Stimulated activated CD8-positive, alpha-beta memory T cell treated with anti-CD3 and anti-CD28 coated beads, Interleukin-7, amount 100 ng/mL, for 4 hours (primary cell): ENCODE data around the gene RFXAP.

Experiments
- DNase-seq, 2 donors: peaks; one replicate each; pipeline ENCODE4 v3.0.0-alpha.2; 2020; ENCODE audit warnings: low read depth in 2 of 2

RFXAP gene

DNA sequence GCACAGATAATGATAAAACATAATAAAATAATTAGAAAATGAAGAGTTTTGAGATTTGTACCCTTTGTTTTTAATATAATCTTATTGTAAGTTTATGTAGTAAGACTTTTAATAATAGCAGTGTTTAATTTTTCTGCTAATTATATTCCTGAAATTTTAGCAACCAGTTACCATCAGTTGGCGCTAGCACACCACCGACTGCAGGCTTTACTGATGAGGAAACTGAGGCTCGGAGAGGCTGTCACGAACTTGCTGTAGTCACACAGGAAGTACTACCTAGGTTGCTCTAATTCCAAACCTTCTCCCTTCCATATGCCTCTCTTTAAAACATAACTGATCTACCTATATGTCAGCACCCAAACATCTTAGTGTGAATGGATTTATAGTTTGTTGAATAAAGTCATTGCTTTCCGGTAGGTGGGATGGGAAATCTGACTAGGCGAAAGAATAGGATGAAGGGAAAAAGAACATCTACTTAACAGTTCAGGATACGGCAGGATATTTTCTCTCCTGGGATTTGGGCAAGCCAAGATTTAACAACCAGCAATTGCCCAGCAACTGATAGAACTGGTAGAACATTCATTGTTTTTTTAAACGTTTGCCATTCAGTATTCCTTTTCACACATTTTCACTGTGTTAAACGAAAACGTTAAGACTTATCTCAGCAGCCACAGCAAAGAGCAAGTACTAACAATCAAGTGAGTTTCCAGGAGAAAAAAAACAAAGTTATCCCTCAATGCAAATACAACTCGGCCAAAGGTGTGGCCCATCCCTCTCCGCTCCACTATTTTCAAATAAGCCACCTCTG is 822 bp upstream of the RFXAP start:
- DNase-seq: no peak

DNA sequence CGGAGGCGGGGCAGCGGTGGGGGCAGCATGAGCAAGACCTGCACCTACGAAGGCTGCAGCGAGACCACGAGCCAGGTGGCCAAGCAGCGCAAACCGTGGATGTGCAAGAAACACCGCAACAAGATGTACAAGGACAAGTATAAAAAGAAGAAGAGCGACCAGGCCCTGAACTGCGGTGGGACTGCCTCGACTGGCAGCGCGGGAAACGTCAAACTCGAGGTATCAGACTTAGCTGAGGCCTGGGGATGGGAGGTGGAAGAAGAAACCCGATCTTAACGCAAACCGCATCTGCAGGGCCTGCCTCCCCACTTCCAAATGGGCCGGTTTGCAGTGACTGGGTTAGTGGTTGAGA is 693 bp downstream of the RFXAP start:
- DNase-seq: no peak

DNA sequence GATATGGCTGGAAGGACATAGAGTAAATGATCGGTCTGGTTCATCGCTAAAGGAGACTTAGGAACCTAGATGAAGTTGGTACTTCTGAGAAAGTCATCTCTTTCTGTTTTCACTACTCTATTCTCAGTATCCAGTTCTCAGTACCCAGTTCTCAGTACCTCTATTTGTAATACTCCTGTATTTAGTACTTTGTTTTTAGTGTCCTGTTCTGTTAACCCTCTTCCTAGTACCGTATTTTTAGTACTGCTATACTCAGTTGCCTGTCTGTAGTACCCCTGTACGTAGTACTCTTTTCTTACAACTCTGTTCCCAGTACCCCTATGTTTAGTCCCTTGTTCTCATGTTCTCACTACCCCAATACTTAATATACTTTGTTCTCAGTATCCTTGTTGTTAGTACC is 1.2 kb downstream of the RFXAP start:
- no peak for DNase-seq

DNA sequence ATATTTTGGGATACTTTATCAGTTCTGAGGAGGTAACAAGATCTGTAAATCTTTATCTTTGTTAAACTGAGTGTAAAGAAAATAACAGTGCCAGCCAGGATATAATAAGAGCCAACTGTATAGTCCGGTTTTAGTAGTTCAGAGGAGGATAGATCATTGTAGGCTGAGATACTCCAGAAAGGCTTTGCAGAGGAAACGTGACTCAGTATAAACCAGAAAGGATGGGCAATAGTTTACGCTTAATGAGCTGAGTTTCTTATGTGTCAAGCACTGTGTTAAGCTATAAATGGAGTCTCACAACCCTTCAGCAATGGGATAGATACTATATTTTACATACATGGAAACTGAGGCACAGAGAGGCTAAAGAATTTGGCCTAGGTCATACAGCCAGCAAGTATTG is 3.8 kb downstream of the RFXAP start:
- no peak for DNase-seq

DNA sequence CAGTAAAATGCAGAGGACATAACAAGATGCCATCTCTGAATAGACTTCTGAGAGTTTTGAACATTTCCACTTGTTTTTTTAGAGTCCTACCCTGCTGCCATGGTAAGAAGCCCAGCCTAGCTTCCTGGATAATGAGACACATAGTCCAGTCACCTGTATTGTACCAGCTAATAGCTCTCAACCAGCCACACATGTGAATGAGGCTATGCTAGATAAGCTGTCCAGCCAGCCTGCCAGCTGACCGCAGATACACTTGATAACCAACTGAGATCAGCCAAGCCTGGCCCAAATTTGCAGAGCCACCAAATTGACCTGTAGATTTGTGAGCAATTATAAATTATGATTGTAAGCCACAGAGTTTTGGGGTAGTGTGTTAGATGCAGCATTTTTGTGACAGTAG is 10.7 kb downstream of the RFXAP start:
- DNase-seq: no peak

DNA sequence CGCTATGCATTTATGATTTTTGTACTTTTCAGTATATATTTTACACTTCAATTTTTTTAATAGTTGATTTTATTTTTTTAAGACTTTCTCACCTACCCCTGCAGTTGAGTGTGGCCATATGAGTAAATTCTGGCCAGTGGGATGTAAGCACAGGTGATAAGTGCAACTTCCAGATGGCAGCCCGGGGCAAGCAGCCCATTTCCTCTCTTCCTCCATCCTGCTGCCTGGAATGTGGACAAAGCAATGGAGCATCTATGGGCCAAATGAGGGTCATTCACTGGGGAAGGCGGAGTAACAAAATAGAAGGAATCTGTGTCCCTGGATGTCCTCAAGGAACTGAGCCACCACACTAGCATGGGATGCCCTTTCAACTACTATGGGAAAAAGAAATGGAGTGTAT is 12.3 kb downstream of the RFXAP start:
- no peak for DNase-seq

DNA sequence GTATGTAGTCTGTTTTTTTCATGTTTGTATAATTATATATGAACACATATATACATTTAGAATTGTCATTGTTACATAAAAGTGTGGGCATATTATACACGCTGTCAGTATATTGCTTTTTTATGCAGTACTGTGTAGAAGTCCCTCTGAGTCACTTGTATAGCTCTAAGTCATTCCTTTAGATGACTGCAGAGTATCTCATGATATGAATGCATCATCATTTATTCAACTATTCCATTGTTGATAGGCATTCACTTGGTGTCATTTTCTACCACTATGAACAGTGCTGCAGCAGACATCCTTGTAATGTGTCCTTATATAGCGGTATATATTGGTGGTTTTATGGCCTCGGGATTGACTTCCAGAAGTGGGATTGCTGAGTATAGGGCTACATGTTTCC is 15.3 kb downstream of the RFXAP start:
- no peak for DNase-seq

DNA sequence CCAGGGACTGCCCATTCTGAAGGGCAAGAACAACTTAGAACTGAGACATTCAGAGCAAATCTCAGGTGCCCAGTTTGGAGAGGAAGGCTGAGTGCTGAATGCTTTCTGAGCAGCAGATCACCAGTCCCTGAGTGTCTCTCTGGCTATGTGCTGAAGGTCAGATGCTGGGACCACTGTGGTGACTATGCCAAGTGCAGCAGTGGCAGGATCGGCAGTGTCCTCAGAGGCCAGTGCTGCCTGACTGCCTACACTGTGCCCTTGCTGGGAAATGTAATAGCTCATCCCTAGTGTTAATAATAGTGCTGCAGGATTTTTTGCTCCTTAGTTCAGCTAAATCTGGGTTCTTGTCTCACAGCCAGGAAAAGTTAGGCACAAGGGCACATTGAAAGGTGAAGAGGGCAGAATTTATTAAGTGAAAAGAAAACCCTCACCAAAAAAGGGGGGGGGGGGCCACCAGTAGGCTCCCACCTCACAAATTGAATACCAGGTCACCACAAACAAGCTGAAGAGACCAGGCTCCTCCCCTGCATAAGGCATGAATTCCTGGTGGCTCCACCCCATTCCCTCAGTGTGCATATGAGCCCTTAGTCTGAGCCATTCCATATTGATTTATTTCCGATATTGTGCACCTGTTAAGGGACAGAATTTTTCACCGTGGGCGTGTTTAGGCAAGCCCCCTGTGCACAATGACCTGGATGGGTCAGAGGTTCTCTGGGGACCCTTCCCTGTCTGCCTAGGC is 18.5 kb downstream of the RFXAP start:
- DNase-seq: no peak

DNA sequence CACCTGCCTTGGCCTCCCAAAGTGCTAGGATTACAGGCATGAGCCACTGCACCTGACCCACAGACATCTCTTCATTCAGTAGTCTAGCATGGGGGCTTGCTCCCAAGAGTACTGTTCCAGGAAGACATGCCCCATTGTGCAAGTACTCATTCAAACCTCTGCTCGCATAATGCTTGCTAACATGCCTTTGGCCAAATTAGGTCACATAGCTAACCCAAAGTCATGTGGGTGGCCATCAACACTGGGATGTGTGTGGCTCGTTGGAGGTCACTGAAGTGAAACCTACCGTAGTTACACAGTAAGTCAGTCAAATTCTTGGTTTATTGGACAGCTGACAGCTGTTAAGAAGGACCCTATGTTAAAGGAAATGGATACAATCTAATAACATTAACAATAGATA is 20.3 kb downstream of the RFXAP start:
- DNase-seq: no peak

DNA sequence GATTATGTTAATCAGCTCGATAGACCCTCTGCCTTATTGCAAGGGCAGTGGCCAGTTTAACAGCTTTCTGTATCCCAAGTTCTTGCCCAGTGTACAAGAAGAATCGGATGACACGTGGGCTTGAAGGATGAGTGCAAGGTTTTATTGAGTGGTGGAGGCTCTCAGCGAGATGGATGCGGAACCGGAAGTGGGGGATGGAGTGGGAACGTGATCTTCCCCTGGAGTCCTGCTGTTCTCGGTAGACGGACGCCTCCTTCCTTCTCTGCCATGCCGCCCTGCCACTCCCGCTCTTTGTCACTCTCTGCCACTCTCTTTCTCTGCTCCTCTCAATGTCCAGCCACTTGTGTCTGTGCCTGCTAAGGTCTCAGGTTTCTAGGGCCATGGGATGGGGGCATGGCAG is 21.0 kb downstream of the RFXAP start:
- DNase-seq: no peak

DNA sequence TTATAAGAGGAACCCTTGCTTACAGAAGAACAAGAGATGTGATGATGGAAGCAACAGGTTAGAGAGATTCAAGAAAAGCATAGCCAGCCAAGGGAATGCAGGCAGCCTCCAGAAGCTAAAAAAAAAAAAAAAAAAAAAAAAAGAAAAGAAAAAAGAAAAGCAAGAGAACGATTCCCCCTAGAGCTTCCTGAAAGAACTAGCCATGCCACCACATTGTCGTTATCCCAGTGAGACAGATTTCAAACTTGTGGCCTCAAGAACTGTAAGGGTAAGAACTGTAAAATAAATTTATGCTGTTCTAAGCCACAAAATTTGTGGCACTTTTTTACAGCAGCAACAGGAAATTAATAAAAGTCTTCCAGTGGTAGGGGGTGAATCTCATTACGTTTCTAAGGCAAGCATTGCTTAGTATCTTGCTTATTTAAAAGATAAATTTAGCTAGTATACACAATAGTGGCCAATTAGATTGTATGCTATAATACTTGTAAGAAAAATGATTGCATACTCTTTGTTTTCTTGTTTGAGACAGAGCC is 21.8 kb downstream of the RFXAP start:
- DNase-seq: no peak

DNA sequence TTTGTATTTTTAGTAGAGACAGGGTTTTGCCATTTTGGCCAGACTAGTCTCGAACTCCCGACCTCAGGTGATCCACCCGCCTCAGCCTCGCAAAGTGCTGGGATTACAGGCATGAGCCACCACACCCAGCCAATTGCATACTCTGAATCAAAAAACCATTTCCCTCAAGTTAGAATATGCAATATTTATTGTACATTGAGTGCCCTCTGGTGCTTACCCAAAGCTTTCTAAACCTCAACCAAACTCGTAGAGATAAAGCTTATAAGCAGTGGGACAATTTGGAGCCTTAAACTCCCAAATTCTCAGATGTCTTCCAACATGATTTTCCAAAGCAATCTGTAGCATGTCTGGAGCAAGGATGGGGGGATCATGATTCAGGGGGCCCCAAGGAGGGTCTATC is 22.4 kb downstream of the RFXAP start:
- DNase-seq: no peak

DNA sequence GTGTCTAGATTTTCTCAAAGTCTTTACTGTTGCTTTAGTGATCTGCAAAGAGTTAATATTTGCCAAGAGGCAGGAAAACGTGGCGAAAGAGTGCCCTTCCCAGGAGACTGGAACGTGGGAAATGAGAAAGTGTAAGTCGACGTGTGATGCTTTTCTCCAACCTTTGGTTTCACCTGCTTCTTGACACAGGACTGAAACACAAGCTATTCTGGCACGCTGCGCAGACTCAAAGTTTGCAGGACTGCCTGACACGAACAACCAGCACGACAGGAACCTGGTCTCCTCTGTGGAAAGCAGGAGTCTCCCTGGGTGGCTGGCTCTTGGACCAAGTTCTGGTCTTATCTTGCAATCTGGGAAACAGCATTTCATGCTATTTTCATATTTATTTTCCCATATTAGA is 28.6 kb downstream of the RFXAP start:
- DNase-seq: no peak

DNA sequence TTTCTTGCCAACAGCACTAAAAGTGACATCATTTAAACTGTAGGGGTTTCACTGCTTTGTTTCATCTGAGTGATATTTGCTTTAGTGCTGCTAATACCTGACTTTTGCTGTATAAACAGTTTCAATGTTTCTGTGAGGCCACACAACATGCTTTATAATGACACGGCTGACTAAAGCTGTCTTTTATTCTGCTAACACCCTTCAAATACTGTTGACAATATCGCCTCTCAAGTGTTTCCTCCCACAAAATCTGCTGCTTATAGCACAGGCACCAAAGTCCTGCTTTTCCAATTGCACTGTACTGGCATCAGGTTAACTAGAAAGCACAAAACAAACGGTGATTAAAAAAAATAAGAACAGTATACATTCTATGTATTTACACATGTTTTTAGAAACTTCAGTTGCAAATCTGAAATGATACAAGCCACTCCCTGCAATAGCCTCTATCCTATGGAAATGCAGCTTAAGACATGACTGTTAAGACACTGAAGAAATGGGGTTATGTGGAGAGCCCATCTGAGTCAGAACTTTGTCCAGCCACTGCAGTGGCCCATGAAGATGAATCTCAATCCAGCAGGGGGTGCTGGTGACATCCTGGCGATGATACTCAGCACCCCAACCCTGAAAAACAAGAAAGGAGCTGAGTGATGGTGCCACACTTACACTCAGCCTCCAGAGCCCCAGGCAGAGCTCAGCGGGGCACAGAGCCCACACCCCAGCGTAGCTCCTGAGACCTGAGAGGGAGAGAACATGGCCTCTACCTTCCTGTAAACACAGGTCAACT is 29.4 kb downstream of the RFXAP start:
- no peak for DNase-seq

DNA sequence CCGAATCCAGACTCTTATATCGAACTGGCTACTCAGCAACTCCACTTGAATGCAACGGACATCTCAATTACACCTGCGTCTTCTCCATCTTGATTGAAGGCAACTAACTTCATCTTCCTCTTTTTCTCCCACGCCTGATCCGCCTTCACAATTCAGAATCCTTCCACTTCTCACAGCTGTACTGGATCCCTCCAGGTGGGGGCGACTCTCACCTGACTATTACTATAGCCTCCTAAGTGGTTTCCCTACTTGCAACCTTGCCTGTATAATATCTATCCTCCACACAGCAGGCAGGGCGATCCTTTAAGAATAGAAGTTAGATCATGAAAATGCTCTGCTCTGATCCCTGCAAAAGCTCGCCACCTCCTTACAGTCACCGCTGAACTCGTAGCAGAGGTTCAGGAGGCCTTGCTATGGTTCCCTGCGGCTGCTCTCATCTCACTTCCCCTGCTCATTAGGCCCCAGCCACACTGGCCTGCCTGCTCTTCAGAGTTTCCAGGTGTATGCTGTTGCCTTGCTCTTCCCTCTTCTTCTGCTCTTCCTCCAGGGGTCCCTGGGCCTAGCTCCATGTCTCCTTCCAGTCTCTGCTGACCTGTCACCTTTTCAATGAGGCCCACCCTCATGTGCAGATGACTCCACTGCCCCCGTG is 31.9 kb downstream of the RFXAP start:
- DNase-seq: no peak

DNA sequence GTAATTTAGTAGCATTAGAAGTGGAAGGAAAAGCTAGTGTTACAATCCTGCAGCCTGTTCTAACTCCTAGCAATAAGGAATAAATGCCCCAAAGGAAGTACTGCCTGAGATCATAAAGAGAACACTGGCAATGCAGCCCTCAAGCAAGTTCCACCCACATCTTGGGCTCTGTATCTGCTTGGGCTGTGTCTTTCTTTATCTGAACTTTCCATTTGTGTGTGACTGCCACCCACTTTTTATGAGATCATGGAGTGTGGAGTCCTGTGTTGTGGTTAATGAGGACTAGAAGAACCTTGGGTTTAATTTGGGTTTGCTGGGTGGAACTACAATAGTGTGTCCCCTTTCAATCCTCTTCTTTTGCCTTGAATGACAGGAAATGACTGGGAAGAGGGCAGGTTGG is 38.2 kb downstream of the RFXAP start:
- DNase-seq: no peak

DNA sequence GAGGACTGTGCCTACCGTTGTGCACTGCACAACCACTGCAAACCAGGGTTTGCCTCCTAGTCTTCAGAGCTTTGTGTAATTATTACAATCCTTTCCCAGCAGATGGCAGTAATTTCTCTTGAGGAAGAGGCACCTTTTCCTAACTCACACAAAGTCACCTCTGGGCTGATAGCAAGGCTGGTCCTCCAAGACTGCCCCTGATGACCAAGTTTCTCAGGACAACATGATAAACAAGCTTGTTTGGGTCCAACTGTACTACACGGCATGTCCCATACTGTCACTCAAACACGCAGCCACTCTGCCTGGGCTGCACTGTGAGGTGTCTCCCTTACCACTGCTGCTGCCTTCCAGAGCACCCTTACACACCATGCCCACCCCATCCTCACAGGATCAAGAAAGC is 39.3 kb downstream of the RFXAP start:
- no peak for DNase-seq

DNA sequence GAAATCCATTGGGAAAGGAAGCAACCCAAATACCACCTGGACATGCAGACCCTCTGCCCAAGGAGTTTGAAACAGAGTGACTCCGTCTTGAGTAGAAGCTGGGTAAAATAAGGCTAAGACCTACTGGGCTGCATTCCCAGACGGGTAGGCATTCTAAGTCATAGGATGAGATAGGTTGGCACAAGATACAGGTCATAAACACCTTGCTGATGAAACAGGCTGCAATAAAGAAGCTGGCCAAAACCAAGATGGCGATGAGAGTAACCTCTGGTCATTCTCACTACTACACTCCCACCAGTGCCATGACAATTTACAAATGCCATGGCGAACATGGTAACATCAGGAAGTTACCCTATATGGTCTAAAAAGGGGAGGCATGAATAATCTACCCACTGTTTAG is 40.2 kb downstream of the RFXAP start:
- no peak for DNase-seq

DNA sequence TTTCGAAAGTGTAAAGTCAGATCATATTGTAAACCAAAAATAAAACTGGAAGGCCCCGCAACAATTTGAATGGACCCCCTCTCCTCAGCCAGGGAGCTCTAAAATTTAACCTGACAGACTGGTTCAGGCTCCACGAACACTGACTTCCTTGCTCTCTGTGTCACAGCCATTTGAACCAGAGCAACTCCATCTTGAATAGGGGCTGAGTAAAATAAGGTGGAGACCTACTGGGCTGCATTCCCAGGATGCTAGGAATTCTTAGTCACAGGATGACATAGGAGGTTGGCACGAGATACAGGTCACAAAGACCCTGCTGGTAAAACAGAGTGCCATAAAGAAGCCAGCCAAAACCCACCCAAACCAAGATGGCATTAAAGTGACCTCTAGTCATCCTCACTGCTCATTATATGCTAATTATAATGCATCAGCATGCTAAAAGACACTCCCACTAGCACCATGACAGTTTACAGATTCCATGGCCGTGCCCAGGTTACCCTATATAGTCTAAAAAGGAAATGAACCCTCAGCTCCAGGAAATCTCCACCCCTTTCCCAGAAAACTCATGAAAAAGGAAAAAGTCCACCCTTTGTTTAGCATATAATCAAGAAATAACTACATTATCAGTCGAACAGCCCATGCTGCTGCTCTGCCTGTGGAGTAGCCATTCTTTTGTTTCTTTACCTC is 43.1 kb downstream of the RFXAP start:
- no peak for DNase-seq

DNA sequence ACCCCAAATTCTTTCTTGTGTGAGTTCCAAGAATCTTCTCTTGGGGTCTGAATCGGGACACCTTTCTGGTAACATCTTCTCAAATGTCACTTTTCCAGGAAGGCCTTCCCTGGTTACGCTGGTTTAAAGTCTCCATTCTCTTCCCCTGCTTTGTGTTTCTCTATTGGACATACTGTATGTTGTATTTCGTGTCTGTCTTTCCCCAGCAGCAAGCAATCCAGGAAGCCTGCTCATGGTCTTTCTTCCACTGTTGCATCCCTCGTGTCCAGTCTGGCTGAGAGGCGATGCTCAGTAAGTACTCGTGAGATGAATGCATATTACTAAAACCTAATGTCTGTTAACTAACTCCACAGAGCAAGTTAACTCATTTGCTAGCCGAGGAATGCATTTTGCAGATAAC is 43.7 kb downstream of the RFXAP start:
- DNase-seq: no peak

DNA sequence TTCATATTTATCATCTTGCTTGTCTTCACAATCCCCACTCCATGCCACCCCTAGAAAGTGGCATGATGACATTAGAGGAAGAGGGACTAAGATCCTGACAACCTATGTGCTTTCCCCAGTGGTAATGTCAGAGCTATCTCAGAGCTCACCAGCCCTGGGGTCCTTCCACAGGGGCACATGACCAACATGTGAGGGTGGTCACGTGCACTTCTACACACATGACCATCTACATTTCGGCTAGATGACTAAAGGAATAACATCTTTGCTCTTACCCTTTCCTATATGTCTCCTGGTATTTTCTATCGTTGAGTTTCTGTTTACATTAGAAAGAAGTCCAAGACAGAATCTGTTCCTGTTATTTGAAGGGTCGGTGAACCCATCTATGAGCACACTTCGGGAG is 46.2 kb downstream of the RFXAP start:
- DNase-seq: no peak

DNA sequence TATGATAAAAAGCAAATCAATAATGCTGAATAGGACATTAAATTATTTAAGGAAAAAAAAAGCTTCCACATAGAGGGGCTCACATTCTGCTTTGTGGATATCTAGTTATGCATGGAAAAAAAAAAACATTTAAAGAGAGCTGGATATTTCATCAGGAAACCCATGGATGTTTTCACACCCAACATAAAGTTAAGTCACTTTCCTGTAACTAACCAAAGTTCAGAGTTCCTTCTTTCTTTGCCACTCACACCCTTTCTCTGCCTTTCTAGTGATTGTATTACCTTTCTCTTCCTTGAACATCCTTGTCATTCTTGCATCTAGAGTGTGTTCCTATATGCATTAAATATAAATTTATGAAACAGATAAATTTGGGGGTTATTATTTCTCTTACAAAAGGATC is 47.2 kb downstream of the RFXAP start:
- DNase-seq: no peak
